Bronchus fibroblast of lung (primary cell): ENCODE measurements around the gene PCDH10. TPM values are rescaled to one million over a fixed set of nuclear protein-coding genes. Genes with fewer than 3 reads are reported as not detected.

Experiments used
- total RNA-seq: library from RNA; depleted of rRNA; stranded (reverse); fragments of >200 nt; gene quantifications from 2 replicates; pipeline ENCODE4 v1.2.3, GENCODE V29; 2015

PCDH10 gene
- total RNA-seq, result 1.3 and 2.2 TPM in 2 replicates

DNA sequence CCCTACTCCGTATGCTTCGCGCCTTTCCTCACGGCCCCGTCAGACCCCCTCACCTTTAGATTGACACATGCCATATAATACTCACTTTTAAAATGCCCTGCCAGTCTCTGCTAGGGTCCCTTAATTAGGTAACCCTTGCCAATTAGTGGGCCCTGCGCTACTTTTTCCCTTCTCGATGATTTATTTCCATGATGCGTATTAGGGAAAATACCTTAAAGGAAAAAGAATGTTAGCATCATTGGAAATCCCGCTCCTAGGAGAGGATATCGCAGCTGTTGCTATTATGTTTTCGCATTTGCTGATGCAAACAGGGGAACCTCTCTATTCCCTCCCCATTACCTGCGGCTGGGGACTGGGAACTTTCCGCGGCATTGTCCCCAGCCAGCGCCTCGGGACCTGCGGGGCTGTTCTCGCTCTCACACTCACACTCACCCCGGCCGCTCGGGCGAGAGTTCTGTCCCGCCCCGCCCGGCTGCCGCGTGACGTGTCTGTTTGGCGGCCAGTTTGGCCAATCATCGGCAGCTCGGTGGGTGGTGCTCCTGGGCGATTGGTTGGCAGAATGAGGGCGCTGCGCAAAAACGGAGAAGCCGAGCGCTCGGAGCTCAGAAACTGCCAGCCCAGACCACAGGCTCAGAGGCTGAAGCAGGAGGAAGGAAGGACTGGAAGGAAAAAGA lies at the start of gene PCDH10:
Gene PCDH10 (plus strand): TSS at position 605 of the 674 bp plus-strand sequence. CDS start 847 bp downstream, outside the sequence.

